Endothelial cell of umbilical vein (primary cell): ENCODE data around the gene CEP85. TPM values are rescaled to one million over a fixed set of nuclear protein-coding genes. Genes with fewer than 3 reads are reported as not detected.

Source experiments
- BruUV-seq: library from RNA; stranded (reverse); fragments of 400-500 nt; replicated peaks from 2 replicates; lab custom pipeline; 2021; lab: Mats Ljungman, UMichigan
- CTCF ChIA-PET: fragments of 300-600, 350-600 bp; sonication (Branson Sonifier 250); formaldehyde crosslinking; loops from one replicate; lab custom pipeline; 2021; ENCODE audit warnings: antibody characterized with exemption, inconsistent platforms; lab: Charles Lee
- POLR2A ChIA-PET: fragments of 300-600, 350-600 bp; sonication (Branson Sonifier 250); formaldehyde crosslinking; loops from one replicate; lab custom pipeline; 2021; ENCODE audit warnings: antibody characterized with exemption, inconsistent platforms; lab: Charles Lee
- DNase-seq: peaks from one replicate; pipeline ENCODE4 v3.0.0-alpha.2; 2011; ENCODE audit warnings: low read depth, low spot score
- FAIRE-seq: peaks from 2 replicates; lab custom pipeline; 2011; peaks lifted over from hg19 to GRCh38; lab: Jason Lieb, UNC
- H2AFZ ChIP-seq: 2 replicates; pipeline ENCODE4 v1.6.0; 2012; ENCODE audit warnings: low read depth, low read length, control low read depth, inconsistent platforms
- H3K27ac ChIP-seq: 2 replicates; pipeline ENCODE4 v1.5.1; 2011; ENCODE audit warnings: low read depth, mild to moderate bottlenecking, control low read depth, low read length, moderate library complexity; ENCODE audit not compliant: insufficient read depth
- H3K27me3 ChIP-seq, 2 experiments: 2 replicates each; pipeline versions ENCODE4 v1.6.0 to v1.6.1; 2011; ENCODE audit warnings: low read length in 2 of 2, mixed read lengths in 1 of 2; ENCODE audit not compliant: control insufficient read depth in 2 of 2, insufficient read depth in 2 of 2
- H3K36me3 ChIP-seq, 2 experiments: 2 replicates in 1 of 2; 3 replicates in 1 of 2; pipeline ENCODE4 v1.5.1; 2011; ENCODE audit warnings: low read length in 2 of 2, mild to moderate bottlenecking in 1 of 2, moderate library complexity in 1 of 2; ENCODE audit not compliant: control insufficient read depth in 2 of 2, insufficient read depth in 2 of 2; ENCODE audit errors: extremely low read depth in 1 of 2
- H3K4me1 ChIP-seq: 3 replicates; pipeline ENCODE4 v1.5.1; 2011; ENCODE audit warnings: mild to moderate bottlenecking, low read length; ENCODE audit not compliant: control insufficient read depth, insufficient read depth; ENCODE audit errors: extremely low read depth
- H3K4me2 ChIP-seq: 2 replicates; pipeline ENCODE4 v1.6.1; 2011; ENCODE audit warnings: low read length, control low read depth, mixed read lengths; ENCODE audit not compliant: insufficient read depth
- H3K4me3 ChIP-seq, 3 experiments: fragments of 200-600 bp in 1 of 3; sonication (generic), shearing (Covaris generic) in 1 of 3; replicated peaks in 1 of 3; 2 replicates each; pipeline ENCODE4 v1.5.1; 2011 to 2016; ENCODE audit warnings: control low read depth in 3 of 3, low read length in 3 of 3, mild to moderate bottlenecking in 2 of 3, inconsistent platforms in 1 of 3, low read depth in 1 of 3, moderate library complexity in 1 of 3; ENCODE audit not compliant: insufficient read depth in 1 of 3
- H3K79me2 ChIP-seq: 2 replicates; pipeline ENCODE4 v1.6.0; 2012; ENCODE audit warnings: low read length, inconsistent platforms; ENCODE audit not compliant: control insufficient read depth, insufficient read depth
- H3K9ac ChIP-seq: replicated peaks from 2 replicates; pipeline ENCODE3; 2011; ENCODE audit warnings: low read length, control low read depth; ENCODE audit not compliant: insufficient read depth; ENCODE audit errors: extremely low read depth
- H3K9me1 ChIP-seq: replicated peaks from 3 replicates; pipeline ENCODE4 v1.6.0; 2011; ENCODE audit warnings: mild to moderate bottlenecking, low read length; ENCODE audit not compliant: control insufficient read depth, insufficient read depth; ENCODE audit errors: extremely low read depth
- H3K9me3 ChIP-seq: replicated peaks from 2 replicates; pipeline ENCODE4 v1.5.1; 2012; ENCODE audit warnings: low read length, inconsistent platforms; ENCODE audit not compliant: control insufficient read depth, insufficient read depth
- H4K20me1 ChIP-seq: replicated peaks from 2 replicates; pipeline ENCODE3; 2011; ENCODE audit warnings: mild to moderate bottlenecking, low read length; ENCODE audit not compliant: control insufficient read depth, insufficient read depth; ENCODE audit errors: extremely low read depth
- GATA2 ChIP-seq: IDR thresholded peaks from 2 replicates; pipeline ENCODE4 v1.7.0; 2011; ENCODE audit warnings: low read depth, mild to moderate bottlenecking, moderate library complexity, mixed read lengths, low read length; ENCODE audit not compliant: insufficient read length, insufficient read depth
- JUN ChIP-seq: IDR thresholded peaks from 2 replicates; pipeline ENCODE4 v1.6.1; 2011; ENCODE audit warnings: borderline replicate concordance, low read depth; ENCODE audit not compliant: insufficient read length, insufficient read depth
- MYC ChIP-seq: IDR thresholded peaks from one replicate; pipeline ENCODE4 v1.6.1; 2011; ENCODE audit warnings: mild to moderate bottlenecking, low read depth, low read length
- POLR2A ChIP-seq: IDR thresholded peaks from 2 replicates; pipeline ENCODE4 v1.6.1; 2012; ENCODE audit warnings: low read depth, mild to moderate bottlenecking, control low read depth, low read length
- POLR2AphosphoS5 ChIP-seq: IDR thresholded peaks from 2 replicates; pipeline ENCODE4 v1.6.1; 2012; ENCODE audit warnings: low read depth, mild to moderate bottlenecking, control low read depth, low read length, moderate library complexity; ENCODE audit not compliant: insufficient read depth
- dilution Hi-C: fragments of 300-500 bp; cut with MboI; formaldehyde crosslinking; loops from one replicate; pipeline ENCODE4 v1.15.0; 2019; ENCODE audit warnings: low sequenced_read_pairs; ENCODE audit not compliant: extremely low pct_ligation_motif_present
- intact Hi-C: fragments of 100-400 bp; cut with micrococcal nuclease; formaldehyde crosslinking; loops from one replicate; pipeline ENCODE4 v1.10.0; 2022
- polyA plus RNA-seq, 4 experiments: library from polyadenylated mRNA; depleted of rRNA in 3 of 4; stranded (reverse) in 3 of 4; unstranded in 1 of 4; fragments of >200 nt; gene quantifications; 2 replicates each; pipeline versions ENCODE4 v1.2.1 to v1.2.3, GENCODE V29; 2011 to 2012; ENCODE audit warnings: missing spikeins in 1 of 4
- total RNA-seq: library from RNA; stranded (reverse); gene quantifications from 2 replicates; pipeline ENCODE4 v1.2.3, GENCODE V29; 2021
- TF ChIP-seq, protein P1 (sequence below), 2 donors: IDR thresholded peaks; 1 replicate in 1 of 2; 2 replicates in 1 of 2; pipeline ENCODE4 v1.5.1; 2011; ENCODE audit warnings: low read length in 2 of 2, mild to moderate bottlenecking in 2 of 2, moderate library complexity in 2 of 2, control low read depth in 1 of 2, inconsistent platforms in 1 of 2, low read depth in 1 of 2; ENCODE audit not compliant: insufficient read depth in 1 of 2; ENCODE audit errors: extremely low read depth in 1 of 2

Gene CEP85
- total and polyA plus RNA-seq, 2 donors (not counting 3 experiments of a cell fraction or from before 2014, with no cell fraction given) = 15.2 to 17.8 TPM

- no peak for FAIRE-seq
- POLR2A ChIA-PET = no interaction called here
- no peaks in the 10 kb centered on the region for H3K9me3 ChIP-seq
- H3K4me1 ChIP-seq = peaks cover 4% of the 10 kb centered on the region
- H3K4me3 ChIP-seq = no peak overlapping the region
- no peaks in the 10 kb centered on the region for H3K79me2 ChIP-seq
- no peaks in the 10 kb centered on the region for H3K36me3 ChIP-seq
- H3K9ac ChIP-seq = no peak overlapping the region
- no peaks in the 10 kb centered on the region for H3K9me1 ChIP-seq
- no peak for DNase-seq
- intact Hi-C loops (no loop called here), dilution Hi-C loops (no loop called here)
- no peak overlapping the region for H3K27ac ChIP-seq
- no peak overlapping the region for H3K4me2 ChIP-seq
- H2AFZ ChIP-seq = no peak overlapping the region
- TF ChIP-seq, protein P1, sequence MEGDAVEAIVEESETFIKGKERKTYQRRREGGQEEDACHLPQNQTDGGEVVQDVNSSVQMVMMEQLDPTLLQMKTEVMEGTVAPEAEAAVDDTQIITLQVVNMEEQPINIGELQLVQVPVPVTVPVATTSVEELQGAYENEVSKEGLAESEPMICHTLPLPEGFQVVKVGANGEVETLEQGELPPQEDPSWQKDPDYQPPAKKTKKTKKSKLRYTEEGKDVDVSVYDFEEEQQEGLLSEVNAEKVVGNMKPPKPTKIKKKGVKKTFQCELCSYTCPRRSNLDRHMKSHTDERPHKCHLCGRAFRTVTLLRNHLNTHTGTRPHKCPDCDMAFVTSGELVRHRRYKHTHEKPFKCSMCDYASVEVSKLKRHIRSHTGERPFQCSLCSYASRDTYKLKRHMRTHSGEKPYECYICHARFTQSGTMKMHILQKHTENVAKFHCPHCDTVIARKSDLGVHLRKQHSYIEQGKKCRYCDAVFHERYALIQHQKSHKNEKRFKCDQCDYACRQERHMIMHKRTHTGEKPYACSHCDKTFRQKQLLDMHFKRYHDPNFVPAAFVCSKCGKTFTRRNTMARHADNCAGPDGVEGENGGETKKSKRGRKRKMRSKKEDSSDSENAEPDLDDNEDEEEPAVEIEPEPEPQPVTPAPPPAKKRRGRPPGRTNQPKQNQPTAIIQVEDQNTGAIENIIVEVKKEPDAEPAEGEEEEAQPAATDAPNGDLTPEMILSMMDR (IDR thresholded peaks at IDR 0.05; ENCODE audit: extremely low read depth in 1 of 2, insufficient read depth in 1 of 2, low read depth in 1 of 2, low read length in 2 of 2) = no peak
- TF ChIP-seq POLR2A (no peak), MYC (no peak), GATA2 (no peak), JUN (no peak), POLR2AphosphoS5 (no peak)
- no peaks in the 10 kb centered on the region for H3K27me3 ChIP-seq
- no TSS peak for BruUV-seq
- H4K20me1 ChIP-seq = no peaks in the 10 kb centered on the region
- CTCF ChIA-PET = interaction anchor here (0.6 kb wide), 1 partner anchor 8 kb away, joined by 3 read pairs; no protein-coding TSS in a partner anchor
Observed at GRCh38 chr1:26293911-26294463, 60.0 kb downstream of the CEP85 start.
